ENCODE results near the gene MBOAT2.
"Not testable (repeated sequence)": the region's sequence is repeated elsewhere in the genome, so short reads cannot be mapped to it uniquely, and the experiment has no call there.

The MBOAT2 gene, protein sequence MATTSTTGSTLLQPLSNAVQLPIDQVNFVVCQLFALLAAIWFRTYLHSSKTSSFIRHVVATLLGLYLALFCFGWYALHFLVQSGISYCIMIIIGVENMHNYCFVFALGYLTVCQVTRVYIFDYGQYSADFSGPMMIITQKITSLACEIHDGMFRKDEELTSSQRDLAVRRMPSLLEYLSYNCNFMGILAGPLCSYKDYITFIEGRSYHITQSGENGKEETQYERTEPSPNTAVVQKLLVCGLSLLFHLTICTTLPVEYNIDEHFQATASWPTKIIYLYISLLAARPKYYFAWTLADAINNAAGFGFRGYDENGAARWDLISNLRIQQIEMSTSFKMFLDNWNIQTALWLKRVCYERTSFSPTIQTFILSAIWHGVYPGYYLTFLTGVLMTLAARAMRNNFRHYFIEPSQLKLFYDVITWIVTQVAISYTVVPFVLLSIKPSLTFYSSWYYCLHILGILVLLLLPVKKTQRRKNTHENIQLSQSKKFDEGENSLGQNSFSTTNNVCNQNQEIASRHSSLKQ

GRCh38 chr2:9003616-9004337 is at the start of gene MBOAT2:
TSS of gene MBOAT2 (minus strand) at chr2:9003684. CDS start at chr2:9003614, 70 bp downstream.
- DNase-seq (ENCODE audit: low read depth, low spot score): peak; percentile 50
- H3K27ac ChIP-seq: peak within 1 kb of the TSS; percentile 99

- no peak for DNase-seq (ENCODE audit: low read depth, low spot score)
- no peak overlapping the region for H3K27ac ChIP-seq
Measured at GRCh38 chr2:9052821-9053533, 49.5 kb upstream of the MBOAT2 start.

GRCh38 chr2:9051451-9051850 is 48.0 kb upstream of the MBOAT2 start:
- DNase-seq (ENCODE audit: low read depth, low spot score); H3K27ac ChIP-seq: not testable (repeated sequence)

- no peak for DNase-seq (ENCODE audit: low read depth, low spot score)
- no peak overlapping the region for H3K27ac ChIP-seq
Measured at GRCh38 chr2:9050122-9050809, 46.8 kb upstream of the MBOAT2 start.

DNA sequence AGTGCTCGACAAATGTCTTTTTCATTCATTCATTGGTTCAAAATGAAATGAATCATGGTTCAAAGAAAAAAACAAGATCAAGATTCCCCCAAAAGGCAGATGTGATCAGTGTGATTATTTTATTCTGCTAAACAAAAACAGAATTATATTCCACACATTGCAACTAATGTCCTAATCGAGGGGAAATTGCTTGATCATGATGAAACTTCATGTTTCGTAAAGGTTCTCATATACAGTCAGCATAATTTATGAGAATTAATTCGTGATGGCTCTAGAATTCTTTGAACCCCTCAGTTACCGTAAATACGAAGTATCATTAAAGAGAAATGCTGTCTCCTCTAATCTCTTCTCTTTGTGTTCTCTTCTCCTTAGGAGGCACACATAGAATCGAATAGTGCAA is 42.1 kb upstream of the MBOAT2 start:
- no peak overlapping the region for H3K27ac ChIP-seq
- DNase-seq (ENCODE audit: low read depth, low spot score): no peak

DNA sequence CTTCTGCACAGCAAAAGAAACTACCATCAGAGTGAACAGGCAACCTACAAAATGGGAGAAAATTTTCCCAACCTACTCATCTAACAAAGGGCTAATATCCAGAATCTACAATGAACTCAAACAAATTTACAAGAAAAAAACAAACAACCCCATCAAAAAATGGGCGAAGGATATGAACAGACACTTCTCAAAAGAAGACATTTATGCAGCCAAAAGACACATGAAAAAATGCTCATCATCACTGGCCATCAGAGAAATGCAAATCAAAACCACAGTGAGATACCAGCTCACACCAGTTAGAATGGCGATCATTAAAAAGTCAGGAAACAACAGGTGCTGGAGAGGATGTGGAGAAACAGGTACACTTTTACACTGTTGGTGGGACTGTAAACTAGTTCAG is 40.0 kb upstream of the MBOAT2 start:
- not testable (repeated sequence) for DNase-seq (ENCODE audit: low read depth, low spot score); H3K27ac ChIP-seq

DNA sequence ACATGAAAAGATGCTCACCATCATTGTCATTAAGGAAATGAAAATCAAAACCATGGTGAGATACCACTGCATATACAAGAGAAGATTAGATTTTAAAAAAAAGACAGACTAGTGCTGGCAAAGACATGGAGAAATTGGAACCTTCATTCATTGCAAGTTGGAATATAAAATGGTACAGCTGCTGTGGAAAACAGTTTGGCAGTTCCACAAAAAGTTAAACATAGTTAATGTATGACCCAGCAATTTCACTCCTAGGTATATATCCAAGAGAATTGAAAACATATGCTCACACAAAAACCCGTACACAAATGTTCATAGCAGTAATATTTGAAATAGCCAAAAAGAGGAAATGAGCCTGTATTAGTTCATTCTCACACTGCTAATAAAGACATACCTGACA is 33.7 kb upstream of the MBOAT2 start:
- DNase-seq (ENCODE audit: low read depth, low spot score): no peak
- H3K27ac ChIP-seq: no peak overlapping the region

- no peak for DNase-seq (ENCODE audit: low read depth, low spot score)
- no peak overlapping the region for H3K27ac ChIP-seq
Measured at GRCh38 chr2:9033385-9034168, 30.1 kb upstream of the MBOAT2 start.

DNA sequence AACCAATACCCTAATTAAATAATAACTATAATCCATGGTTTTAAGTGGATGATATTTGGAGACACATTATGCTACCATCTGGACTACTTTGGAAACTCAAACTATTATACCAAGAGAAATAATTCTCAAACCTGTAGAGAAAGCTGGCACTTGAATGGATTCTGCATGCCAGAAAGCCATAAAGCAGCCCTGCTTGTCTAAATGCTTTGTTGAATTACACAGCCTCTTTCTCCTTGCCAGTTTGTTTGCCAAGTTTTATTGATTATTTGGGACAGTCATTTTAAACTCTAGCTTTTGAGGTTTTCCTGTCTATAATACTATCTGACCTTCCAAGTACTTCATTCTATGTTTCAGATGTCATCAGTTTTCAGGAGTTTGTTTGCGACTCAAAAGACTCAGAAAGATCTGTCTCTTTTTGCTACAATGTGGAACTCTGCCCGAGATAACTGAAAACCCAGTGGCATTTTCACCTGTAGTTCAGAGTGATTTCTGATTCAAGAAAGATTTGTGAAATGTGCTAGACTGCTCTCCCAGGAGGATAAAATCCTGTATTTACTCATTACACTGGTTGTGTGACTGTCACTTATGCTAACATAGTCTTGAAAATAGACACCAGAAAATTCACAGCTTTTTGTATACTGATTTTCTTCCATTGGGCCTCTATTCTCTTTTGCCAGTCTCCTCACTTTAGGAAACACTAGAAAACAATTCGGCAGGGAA is 29.2 kb upstream of the MBOAT2 start:
- no peak overlapping the region for H3K27ac ChIP-seq
- DNase-seq (ENCODE audit: low read depth, low spot score): no peak

DNA sequence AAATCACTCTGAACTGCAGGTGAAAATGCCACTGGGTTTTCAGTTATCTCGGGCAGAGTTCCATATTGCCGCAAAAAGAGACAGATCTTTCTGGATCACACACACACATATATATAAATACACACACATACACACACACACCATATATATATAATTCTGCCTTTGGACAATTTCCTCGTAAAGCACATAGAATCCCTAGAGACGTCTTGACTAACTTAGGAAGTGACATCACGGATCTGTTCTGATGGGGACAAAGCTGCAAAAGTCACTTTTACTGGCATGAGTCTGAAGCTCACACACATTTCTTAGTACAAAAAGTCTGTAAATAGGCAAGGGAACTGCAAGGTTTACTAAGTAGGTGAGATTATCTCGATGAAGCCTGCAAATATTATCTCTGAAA is 28.6 kb upstream of the MBOAT2 start:
- DNase-seq (ENCODE audit: low read depth, low spot score): no peak
- H3K27ac ChIP-seq: no peak overlapping the region

GRCh38 chr2:9031246-9031645 is 27.8 kb upstream of the MBOAT2 start:
- DNase-seq (ENCODE audit: low read depth, low spot score): no peak
- H3K27ac ChIP-seq: no peak overlapping the region

- DNase-seq (ENCODE audit: low read depth, low spot score): no peak
Measured at GRCh38 chr2:9030841-9031240, 27.4 kb upstream of the MBOAT2 start.

DNA sequence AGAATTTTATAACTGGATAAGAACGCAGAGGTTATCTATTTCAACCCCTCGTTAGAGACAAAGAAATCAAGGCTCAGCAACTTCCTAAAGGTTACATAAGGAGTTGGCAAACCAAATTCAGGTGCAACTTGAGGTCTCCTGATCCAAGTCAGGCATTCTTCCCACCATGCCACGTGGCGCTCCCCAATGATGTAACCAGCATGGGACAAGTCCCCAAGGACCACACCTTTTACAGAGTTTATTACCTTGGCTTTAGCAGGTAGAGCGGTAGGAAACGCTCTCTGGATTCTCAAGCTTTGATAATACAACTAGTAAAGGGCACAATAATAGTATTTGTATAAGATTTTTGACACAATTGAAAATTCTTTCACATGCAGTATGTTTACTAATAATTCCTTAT is 26.7 kb upstream of the MBOAT2 start:
- H3K27ac ChIP-seq: no peak overlapping the region
- no peak for DNase-seq (ENCODE audit: low read depth, low spot score)

More at GRCh38 chr2:9030841-9031240, 27.4 kb upstream of the MBOAT2 start:
- H3K27ac ChIP-seq: no peak overlapping the region

DNA sequence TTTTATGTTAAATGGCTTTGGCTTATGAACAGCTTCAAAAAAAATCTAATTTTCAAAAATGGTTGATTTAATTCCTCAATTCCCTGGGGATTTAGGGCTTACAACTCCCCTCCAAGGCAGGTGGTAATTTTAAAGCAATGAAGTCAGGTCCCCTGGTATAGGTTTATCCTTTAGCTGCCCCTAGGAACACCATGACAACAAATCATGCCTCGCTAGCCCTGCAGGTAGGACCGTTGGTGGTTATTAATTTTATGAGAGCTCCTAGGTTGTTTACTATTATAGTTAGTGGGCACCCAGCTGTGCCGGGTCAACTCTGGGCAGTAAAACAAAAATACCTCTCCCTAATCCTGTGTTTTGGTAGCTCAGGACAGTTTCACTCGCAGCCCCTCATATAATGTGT is 26.2 kb upstream of the MBOAT2 start:
- DNase-seq (ENCODE audit: low read depth, low spot score): no peak

DNA sequence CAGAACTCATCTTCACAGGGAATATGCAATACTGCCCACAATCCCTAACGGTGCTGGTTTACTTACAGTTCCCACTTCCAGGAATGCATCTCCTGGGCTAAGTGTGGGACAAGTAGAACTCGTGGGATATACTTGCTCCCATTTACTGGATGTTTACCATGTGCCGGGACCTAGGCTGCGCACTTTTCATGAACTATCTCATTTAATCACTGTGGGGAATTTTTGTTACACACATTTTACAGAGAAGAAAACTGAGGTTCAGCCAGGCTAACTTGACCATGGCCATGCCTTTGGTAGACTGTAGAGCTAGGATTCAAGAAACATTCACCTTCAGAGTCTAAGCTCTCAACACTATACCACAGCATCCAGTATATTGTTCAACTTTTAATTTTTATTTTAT is 24.4 kb upstream of the MBOAT2 start:
- H3K27ac ChIP-seq: no peak overlapping the region
- DNase-seq (ENCODE audit: low read depth, low spot score): no peak

More for the DNA sequence above, 26.2 kb upstream of the MBOAT2 start:
- H3K27ac ChIP-seq: no peak overlapping the region

DNA sequence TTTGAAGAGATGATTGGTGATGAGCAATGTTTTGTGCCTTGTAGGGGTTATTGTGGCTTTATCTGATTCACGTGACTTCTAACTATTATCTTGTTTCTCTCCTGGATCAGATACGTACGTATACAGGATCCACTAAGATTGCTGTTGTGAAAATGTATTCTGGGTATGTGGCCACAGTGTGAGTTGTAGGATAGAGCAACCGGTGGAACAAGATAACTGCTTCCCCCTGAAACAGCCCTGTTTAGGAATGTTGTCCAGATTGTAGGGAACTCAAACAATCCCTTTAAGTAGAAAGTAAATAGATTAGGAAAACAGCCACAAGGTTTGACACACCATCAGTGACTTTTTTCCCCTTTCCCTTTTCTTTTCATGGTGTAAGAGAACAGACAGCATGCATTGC is 22.3 kb upstream of the MBOAT2 start:
- H3K27ac ChIP-seq: no peak overlapping the region
- DNase-seq (ENCODE audit: low read depth, low spot score): no peak

- DNase-seq (ENCODE audit: low read depth, low spot score): no peak
- no peak overlapping the region for H3K27ac ChIP-seq
Measured at GRCh38 chr2:9024575-9024974, 21.1 kb upstream of the MBOAT2 start.

DNA sequence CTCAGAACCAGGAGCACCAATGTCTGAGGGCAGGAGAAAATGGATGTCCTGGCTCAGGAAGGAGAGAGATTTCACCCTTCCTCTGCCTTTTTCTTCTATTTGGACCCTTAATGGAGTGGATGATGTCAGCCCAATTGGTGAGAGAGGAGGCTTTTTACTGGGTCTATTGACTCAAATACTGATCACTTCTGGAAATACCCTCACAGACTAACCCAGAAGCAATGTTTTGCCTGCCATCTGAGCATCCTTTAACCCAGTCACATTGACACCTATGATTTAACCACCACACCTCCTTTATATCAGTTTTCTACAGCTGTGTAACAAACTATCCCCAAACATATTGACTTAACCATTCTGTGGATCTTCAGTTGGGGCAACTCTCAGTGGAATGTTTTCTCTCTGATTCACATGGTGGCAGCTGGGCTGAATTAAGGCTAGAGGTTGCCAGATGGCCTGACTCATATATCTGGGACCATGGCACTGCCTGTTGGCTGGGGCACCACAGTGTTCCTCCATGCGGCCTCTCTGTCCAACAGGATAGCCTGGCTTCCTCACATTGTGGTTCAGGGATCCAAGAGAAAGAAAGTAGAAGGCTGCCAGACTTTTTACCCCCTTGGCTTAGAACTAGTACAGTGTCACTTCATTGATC is 18.2 kb upstream of the MBOAT2 start:
- DNase-seq (ENCODE audit: low read depth, low spot score): no peak
- no peak overlapping the region for H3K27ac ChIP-seq

All from epithelial cell of prostate (primary cell).